PC-3 (cell line): ENCODE measurements around the gene CCDC88B.

Source experiments
- EZH2phosphoT487 ChIP-seq: fragments of 300-600 bp; sonication (generic); IDR thresholded peaks from 2 replicates; pipeline ENCODE4 v1.6.1; 2018; ENCODE audit warnings: mild to moderate bottlenecking, antibody characterized with exemption, low read length, borderline replicate concordance
- TF ChIP-seq, protein P1 (sequence below): fragments of 300-600 bp; sonication (generic); conservative IDR thresholded peaks from 2 replicates; pipeline ENCODE4 v1.5.1; 2017; ENCODE audit warnings: antibody characterized with exemption, low read depth, mild to moderate bottlenecking, low read length

GRCh38 chr11:64299847-64300648, 40.0 kb upstream of the CCDC88B start, which contains the start of gene CATSPERZ:
- TF ChIP-seq, protein P1, sequence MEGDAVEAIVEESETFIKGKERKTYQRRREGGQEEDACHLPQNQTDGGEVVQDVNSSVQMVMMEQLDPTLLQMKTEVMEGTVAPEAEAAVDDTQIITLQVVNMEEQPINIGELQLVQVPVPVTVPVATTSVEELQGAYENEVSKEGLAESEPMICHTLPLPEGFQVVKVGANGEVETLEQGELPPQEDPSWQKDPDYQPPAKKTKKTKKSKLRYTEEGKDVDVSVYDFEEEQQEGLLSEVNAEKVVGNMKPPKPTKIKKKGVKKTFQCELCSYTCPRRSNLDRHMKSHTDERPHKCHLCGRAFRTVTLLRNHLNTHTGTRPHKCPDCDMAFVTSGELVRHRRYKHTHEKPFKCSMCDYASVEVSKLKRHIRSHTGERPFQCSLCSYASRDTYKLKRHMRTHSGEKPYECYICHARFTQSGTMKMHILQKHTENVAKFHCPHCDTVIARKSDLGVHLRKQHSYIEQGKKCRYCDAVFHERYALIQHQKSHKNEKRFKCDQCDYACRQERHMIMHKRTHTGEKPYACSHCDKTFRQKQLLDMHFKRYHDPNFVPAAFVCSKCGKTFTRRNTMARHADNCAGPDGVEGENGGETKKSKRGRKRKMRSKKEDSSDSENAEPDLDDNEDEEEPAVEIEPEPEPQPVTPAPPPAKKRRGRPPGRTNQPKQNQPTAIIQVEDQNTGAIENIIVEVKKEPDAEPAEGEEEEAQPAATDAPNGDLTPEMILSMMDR = no peak
- TF ChIP-seq EZH2phosphoT487 = no peak
